GM23338 (cell line): Measurements from ENCODE around the gene STRIP1. TPM values are rescaled to one million over a fixed set of nuclear protein-coding genes. Genes with fewer than 3 reads are reported as not detected.

ENCODE experiments used
- ATAC-seq: fragments of 200-7000 bp; cut with Tn5 transposase; 3 replicates; pipeline ENCODE4 v1.9.1; 2020
- DNase-seq: peaks from one replicate; pipeline ENCODE4 v3.0.0-alpha.2; 2015; ENCODE audit warnings: low spot score
- H2AFZ ChIP-seq: fragments of 200-600 bp; sonication (generic); 2 replicates; pipeline ENCODE4 v1.8.0; 2016; ENCODE audit warnings: antibody characterized with exemption, mild to moderate bottlenecking, moderate library complexity
- H3F3A ChIP-seq: fragments of 200-600 bp; sonication (generic); replicated peaks from 2 replicates; pipeline ENCODE4 v1.8.0; 2017; ENCODE audit warnings: antibody characterized with exemption, mixed run types, low read depth
- H3K27ac ChIP-seq: fragments of 200-600 bp; sonication (generic); 2 replicates; pipeline ENCODE4 v1.6.1; 2016; ENCODE audit warnings: low read depth
- H3K27me3 ChIP-seq: fragments of 200-600 bp; sonication (generic); 2 replicates; pipeline ENCODE4 v1.8.0; 2016; ENCODE audit warnings: mild to moderate bottlenecking, mixed run types, moderate library complexity; ENCODE audit not compliant: insufficient read depth
- H3K36me3 ChIP-seq: fragments of 200-600 bp; sonication (generic); 2 replicates; pipeline ENCODE4 v1.8.0; 2016; ENCODE audit warnings: mild to moderate bottlenecking; ENCODE audit not compliant: insufficient read depth
- H3K4me1 ChIP-seq: fragments of 200-600 bp; sonication (generic); 2 replicates; pipeline ENCODE4 v1.8.0; 2016; ENCODE audit warnings: mild to moderate bottlenecking, moderate library complexity; ENCODE audit not compliant: insufficient read depth
- H3K4me2 ChIP-seq: fragments of 200-600 bp; sonication (generic); 2 replicates; pipeline ENCODE4 v1.7.1; 2017; ENCODE audit warnings: mixed run types
- H3K4me3 ChIP-seq: fragments of 200-600 bp; sonication (generic); 2 replicates; pipeline ENCODE4 v1.6.1; 2016; ENCODE audit warnings: mixed run types
- H3K79me2 ChIP-seq: fragments of 200-600 bp; sonication (generic); replicated peaks from 2 replicates; pipeline ENCODE4 v1.8.0; 2017; ENCODE audit warnings: mild to moderate bottlenecking; ENCODE audit not compliant: insufficient read depth
- H3K9me2 ChIP-seq: fragments of 200-600 bp; sonication (generic); 2 replicates; pipeline ENCODE4 v1.8.0; 2017; ENCODE audit not compliant: insufficient read depth
- H4K20me1 ChIP-seq: fragments of 200-600 bp; sonication (generic); replicated peaks from 2 replicates; pipeline ENCODE4 v1.8.0; 2017; ENCODE audit warnings: mild to moderate bottlenecking; ENCODE audit not compliant: insufficient read depth
- H3K27ac Mint-ChIP-seq: 2 replicates; pipeline ENCODE4 v1.8.0; 2020; ENCODE audit warnings: inconsistent platforms, mild to moderate bottlenecking, moderate library complexity, mixed read lengths
- H3K27me3 Mint-ChIP-seq: 3 replicates; pipeline ENCODE4 v1.8.0; 2022; ENCODE audit warnings: low read depth, mild to moderate bottlenecking, moderate library complexity, mixed read lengths, inconsistent platforms; ENCODE audit not compliant: insufficient read depth, poor library complexity
- H3K36me3 Mint-ChIP-seq: 3 replicates; pipeline ENCODE4 v1.8.0; 2021; ENCODE audit warnings: low read depth, mild to moderate bottlenecking, inconsistent platforms, moderate library complexity, mixed read lengths
- H3K4me1 Mint-ChIP-seq: 3 replicates; pipeline ENCODE4 v1.8.0; 2020; ENCODE audit warnings: mild to moderate bottlenecking, inconsistent platforms, mixed read lengths
- H3K4me3 Mint-ChIP-seq: 3 replicates; pipeline ENCODE4 v1.8.0; 2021; ENCODE audit warnings: moderate library complexity, mild to moderate bottlenecking, inconsistent platforms, mixed read lengths
- H3K9me3 Mint-ChIP-seq: 3 replicates; pipeline ENCODE4 v1.8.0; 2020; ENCODE audit warnings: moderate library complexity, mild to moderate bottlenecking, inconsistent platforms, mixed read lengths
- CREB1 ChIP-seq: fragments of 250-450 bp; sonication (Bioruptor Pico); IDR thresholded peaks from 2 replicates; pipeline ENCODE4 v1.5.0; 2020; ENCODE audit warnings: low read depth, mild to moderate bottlenecking, moderate library complexity
- ETS1 ChIP-seq: IDR thresholded peaks from 2 replicates; pipeline ENCODE4 v1.6.1; 2016; ENCODE audit warnings: antibody characterized with exemption
- EZH2 ChIP-seq: fragments of 200-600 bp; sonication (generic); IDR thresholded peaks from one replicate; pipeline ENCODE4 v1.8.0; 2017; ENCODE audit warnings: antibody characterized with exemption, mild to moderate bottlenecking, low read depth; ENCODE audit not compliant: unreplicated experiment
- EZH2phosphoT487 ChIP-seq: fragments of 200-600 bp; sonication (generic); IDR thresholded peaks from one replicate; pipeline ENCODE4 v1.8.1; 2018; ENCODE audit warnings: antibody characterized with exemption; ENCODE audit not compliant: unreplicated experiment
- JUNB ChIP-seq: IDR thresholded peaks from one replicate; pipeline ENCODE4 v1.6.1; 2016; ENCODE audit warnings: antibody characterized with exemption; ENCODE audit not compliant: unreplicated experiment
- REST ChIP-seq: IDR thresholded peaks from one replicate; pipeline ENCODE4 v1.6.1; 2018; ENCODE audit warnings: antibody characterized with exemption; ENCODE audit not compliant: unreplicated experiment
- STAT1 ChIP-seq: IDR thresholded peaks from one replicate; pipeline ENCODE4 v1.6.1; 2016; ENCODE audit warnings: antibody characterized with exemption; ENCODE audit not compliant: unreplicated experiment
- ZNF114 ChIP-seq: fragments of 250-450 bp; sonication (Bioruptor Pico); IDR thresholded peaks from 2 replicates; pipeline ENCODE4 v1.5.0; 2020; ENCODE audit warnings: mild to moderate bottlenecking, moderate library complexity
- ZNF331 ChIP-seq: fragments of 250-450 bp; sonication (Bioruptor Pico); IDR thresholded peaks from 2 replicates; pipeline ENCODE4 v1.5.0; 2020; ENCODE audit warnings: low read depth, mild to moderate bottlenecking, moderate library complexity
- ZNF462 ChIP-seq: fragments of 250-450 bp; sonication (Bioruptor Pico); IDR thresholded peaks from 2 replicates; pipeline ENCODE4 v1.5.0; 2020; ENCODE audit warnings: mild to moderate bottlenecking, moderate library complexity
- polyA plus RNA-seq: library from polyadenylated mRNA; unstranded; fragments of >200 nt; fragmentation: Nextera tagmentation; extraction: Ambion mirVana; gene quantifications from 2 replicates; pipeline ENCODE4 v1.2.1, GENCODE V29; 2016
- total RNA-seq: library from RNA; depleted of rRNA; stranded (reverse); fragments of >200 nt; shearing (Covaris generic); gene quantifications from 2 replicates; pipeline ENCODE4 v1.2.3, GENCODE V29; 2014

The STRIP1 gene
- total and polyA plus RNA-seq, 2 experiments from 2014 or later = 17.2 to 50.6 TPM

GRCh38 chr1:110062612-110063011, 28.2 kb downstream of the STRIP1 start:
- H3K27ac ChIP-seq = no peak overlapping the region
- H3K4me2 ChIP-seq = no peak overlapping the region
- Mint-ChIP-seq H3K36me3 (peaks cover 25% of the 10 kb centered on the region), H3K4me3 (no peak overlapping the region), H3K4me1 (no peaks in the 10 kb centered on the region; the same call in 1 of the 3 replicates), H3K27ac (no peak overlapping the region), H3K9me3 (no peaks in the 10 kb centered on the region), H3K27me3 (peaks cover 44% of the 10 kb centered on the region)
- no peak overlapping the region for H2AFZ ChIP-seq
- peaks cover 4% of the 10 kb centered on the region; the same call in 1 of the 2 replicates for H4K20me1 ChIP-seq
- no peaks in the 10 kb centered on the region for H3K79me2 ChIP-seq
- ATAC-seq (no peak), DNase-seq (no peak)
- H3K4me3 ChIP-seq = no peak overlapping the region
- H3K36me3 ChIP-seq = no peaks in the 10 kb centered on the region
- H3F3A ChIP-seq = 0 out of 2 replicates have a peak, but pooled peaks cover 2% of the 10 kb centered on the region
- H3K9me2 ChIP-seq = no peaks in the 10 kb centered on the region
- H3K27me3 ChIP-seq = peaks cover 36% of the 10 kb centered on the region
- no peaks in the 10 kb centered on the region for H3K4me1 ChIP-seq
- TF ChIP-seq JUNB = no peak
- TF ChIP-seq CREB1 (CRISPR knock-in tag) = no peak
- no peak for TF ChIP-seq ZNF462 (CRISPR knock-in tag)
- TF ChIP-seq STAT1 = no peak
- TF ChIP-seq ETS1 = no peak
- no peak for TF ChIP-seq ZNF331 (CRISPR knock-in tag)
- no peak for TF ChIP-seq REST
- TF ChIP-seq ZNF114 (CRISPR knock-in tag) = no peak
- no peak for TF ChIP-seq EZH2phosphoT487
- TF ChIP-seq EZH2 = no peak
